Hematopoietic multipotent progenitor cell treated with erythropoietin and hydrocortisone succinate and interleukin-3 and kit ligand, for 8 days (in vitro differentiated cells): ENCODE results near the gene WNK2.

Source experiments
- DNase-seq: peaks from one replicate; pipeline ENCODE4 v3.0.0-alpha.2; 2015

Gene WNK2

GRCh38 chr9:93186215-93186945 lies 2.4 kb downstream of the WNK2 start:
- DNase-seq: no peak

- no peak for DNase-seq
Observed at GRCh38 chr9:93187047-93187446, 3.1 kb downstream of the WNK2 start.

GRCh38 chr9:93187574-93187973 lies 3.6 kb downstream of the WNK2 start:
- no peak for DNase-seq

- DNase-seq: no peak
Observed at GRCh38 chr9:93188426-93189368, 4.8 kb downstream of the WNK2 start.

- DNase-seq: no peak
Observed at GRCh38 chr9:93189369-93190132, 5.6 kb downstream of the WNK2 start.

GRCh38 chr9:93190133-93190525 lies 6.2 kb downstream of the WNK2 start:
- no peak for DNase-seq

GRCh38 chr9:93190656-93191353 lies 6.9 kb downstream of the WNK2 start:
- DNase-seq: no peak

- DNase-seq: no peak
Observed at GRCh38 chr9:93191354-93191660, 7.4 kb downstream of the WNK2 start.

GRCh38 chr9:93192721-93193387 lies 8.9 kb downstream of the WNK2 start:
- DNase-seq: no peak

GRCh38 chr9:93193388-93194220 lies 9.7 kb downstream of the WNK2 start:
- no peak for DNase-seq

GRCh38 chr9:93194221-93194625 lies 10.3 kb downstream of the WNK2 start:
- no peak for DNase-seq

GRCh38 chr9:93194641-93195040 lies 10.7 kb downstream of the WNK2 start:
- no peak for DNase-seq

- DNase-seq: no peak
Observed at GRCh38 chr9:93196096-93197055, 12.4 kb downstream of the WNK2 start.

GRCh38 chr9:93197670-93198069 lies 13.7 kb downstream of the WNK2 start:
- DNase-seq: no peak

GRCh38 chr9:93198117-93198837 lies 14.3 kb downstream of the WNK2 start:
- no peak for DNase-seq

- DNase-seq: no peak
Observed at GRCh38 chr9:93198838-93199625, 15.1 kb downstream of the WNK2 start.

- no peak for DNase-seq
Observed at GRCh38 chr9:93200449-93200742, 16.5 kb downstream of the WNK2 start.

- no peak for DNase-seq
Observed at GRCh38 chr9:93200989-93201334, 17.0 kb downstream of the WNK2 start.
